Spinal cord (tissue), 10 donors: ENCODE measurements around the gene APELA. TPM values are rescaled to one million over a fixed set of nuclear protein-coding genes. Genes with fewer than 3 reads are reported as not detected.

ENCODE experiments used
- DNase-seq, 6 donors: peaks; one replicate each; pipeline versions ENCODE4 v3.0.0 to v3.0.0-alpha.2; 2013 to 2015; ENCODE audit warnings: low spot score in 6 of 6, low read depth in 4 of 6
- H3K27ac ChIP-seq: one replicate; pipeline ENCODE4 v1.5.1; 2013; ENCODE audit warnings: low read depth, low read length, control low read depth
- H3K27me3 ChIP-seq: one replicate; pipeline ENCODE4 v1.6.1; 2013; ENCODE audit warnings: low read length; ENCODE audit not compliant: control insufficient read depth, insufficient read depth
- H3K36me3 ChIP-seq: one replicate; pipeline ENCODE4 v1.6.1; 2013; ENCODE audit warnings: low read length; ENCODE audit not compliant: control insufficient read depth, insufficient read depth
- H3K4me1 ChIP-seq: one replicate; pipeline ENCODE4 v1.6.1; 2013; ENCODE audit warnings: low read length; ENCODE audit not compliant: control insufficient read depth, insufficient read depth
- H3K4me3 ChIP-seq: one replicate; pipeline ENCODE4 v1.5.1; 2013; ENCODE audit warnings: low read depth, low read length, control low read depth
- H3K9me3 ChIP-seq: one replicate; pipeline ENCODE4 v1.6.1; 2013; ENCODE audit warnings: low read length; ENCODE audit not compliant: control insufficient read depth, insufficient read depth
- WGBS: methylation state at CpG from one replicate; pipeline ENCODE4 v1.1.5; 2013; ENCODE audit warnings: missing lambda C conversion rate; ENCODE audit not compliant: insufficient coverage; 5-methylcytosine and 5-hydroxymethylcytosine counted together
- polyA plus RNA-seq, 2 donors: library from polyadenylated mRNA; unstranded; fragments of 120-200 nt; gene quantifications; one replicate each; pipeline ENCODE4 v1.2.1, GENCODE V29; 2013; ENCODE audit not compliant: insufficient read length in 2 of 2
- total RNA-seq, 2 donors: library from RNA; depleted of rRNA in 1 of 2; stranded (reverse); fragments of 120-200 nt in 1 of 2; fragments of >200 nt in 1 of 2; gene quantifications; one replicate each; pipeline versions ENCODE4 v1.2.3 to v1.2.4, GENCODE V29; 2013 to 2014
- donor health status: healthy.

Gene APELA
- total and polyA plus RNA-seq, 4 donors, result 0.14 to 0.20 (median 0.17) TPM; not detected in 1

DNA sequence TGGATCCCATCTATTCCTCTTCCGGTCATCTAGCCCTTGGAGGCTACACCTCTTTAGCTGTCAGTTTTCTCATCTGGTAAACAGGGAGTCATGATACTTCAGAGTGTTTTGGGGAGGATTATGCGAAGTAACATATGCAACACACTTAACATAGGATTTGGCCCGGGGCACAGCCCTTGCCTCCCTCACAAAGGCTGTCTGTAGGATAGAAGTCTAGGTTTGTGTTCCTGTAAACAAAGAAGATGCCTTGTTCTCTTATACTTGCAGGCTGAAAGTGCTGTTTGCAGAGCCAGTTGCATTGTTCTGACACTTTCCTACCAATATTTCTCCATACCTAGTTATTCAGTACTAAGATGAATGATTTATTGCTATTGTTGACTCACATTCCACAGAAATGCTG is 2.2 kb upstream of the APELA start:
- Histone ChIP-seq H3K9me3 (peaks cover 2% of the 10 kb centered on the region), H3K4me3 (no peak overlapping the region), H3K4me1 (no peaks in the 10 kb centered on the region), H3K36me3 (no peaks in the 10 kb centered on the region), H3K27me3 (no peaks in the 10 kb centered on the region), H3K27ac (no peak overlapping the region)
- WGBS, result no CpG with 5 or more reads among the region's 3 CpGs
- no peak for DNase-seq

DNA sequence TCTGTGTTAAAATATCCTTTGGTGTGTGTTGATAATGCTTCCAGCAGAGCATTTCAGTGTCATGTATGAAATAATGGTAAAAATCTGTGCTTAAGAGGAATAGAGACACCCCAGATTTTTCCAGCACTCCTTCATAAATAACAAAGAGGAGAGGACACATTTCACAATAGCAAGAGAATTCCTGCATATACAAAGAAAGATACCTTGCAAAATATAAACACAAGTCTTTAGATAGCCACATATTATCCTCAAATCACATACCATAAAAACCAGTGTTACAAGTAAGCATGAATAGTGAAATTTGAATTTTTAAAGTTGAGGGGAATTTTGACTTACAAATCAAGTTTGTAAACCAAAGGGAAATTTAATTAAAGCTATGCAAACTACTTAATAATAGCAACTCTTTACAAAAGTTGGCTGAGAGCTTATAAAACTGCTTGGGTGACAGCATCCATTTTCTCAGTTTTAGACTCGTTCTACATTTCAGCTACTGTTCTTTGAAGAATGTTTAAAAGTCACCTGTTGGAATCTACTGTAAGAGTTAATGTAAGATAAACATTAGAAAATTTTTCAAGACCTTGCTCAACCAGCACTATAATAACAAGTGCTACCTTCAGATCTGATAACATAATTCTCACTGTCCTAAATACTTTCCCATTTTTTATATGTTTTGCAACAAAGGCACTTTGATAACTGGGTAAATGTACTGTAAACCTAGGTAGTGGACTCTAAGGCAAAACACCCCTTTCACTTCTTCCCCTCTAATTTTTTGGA is 3.7 kb downstream of the APELA start:
- no peak for DNase-seq
- Histone ChIP-seq H3K27ac (no peak overlapping the region), H3K9me3 (no peaks in the 10 kb centered on the region), H3K27me3 (no peaks in the 10 kb centered on the region), H3K4me1 (no peaks in the 10 kb centered on the region), H3K4me3 (no peak overlapping the region), H3K36me3 (no peaks in the 10 kb centered on the region)
- no CpG with 5 or more reads among the region's 1 CpG for WGBS

DNA sequence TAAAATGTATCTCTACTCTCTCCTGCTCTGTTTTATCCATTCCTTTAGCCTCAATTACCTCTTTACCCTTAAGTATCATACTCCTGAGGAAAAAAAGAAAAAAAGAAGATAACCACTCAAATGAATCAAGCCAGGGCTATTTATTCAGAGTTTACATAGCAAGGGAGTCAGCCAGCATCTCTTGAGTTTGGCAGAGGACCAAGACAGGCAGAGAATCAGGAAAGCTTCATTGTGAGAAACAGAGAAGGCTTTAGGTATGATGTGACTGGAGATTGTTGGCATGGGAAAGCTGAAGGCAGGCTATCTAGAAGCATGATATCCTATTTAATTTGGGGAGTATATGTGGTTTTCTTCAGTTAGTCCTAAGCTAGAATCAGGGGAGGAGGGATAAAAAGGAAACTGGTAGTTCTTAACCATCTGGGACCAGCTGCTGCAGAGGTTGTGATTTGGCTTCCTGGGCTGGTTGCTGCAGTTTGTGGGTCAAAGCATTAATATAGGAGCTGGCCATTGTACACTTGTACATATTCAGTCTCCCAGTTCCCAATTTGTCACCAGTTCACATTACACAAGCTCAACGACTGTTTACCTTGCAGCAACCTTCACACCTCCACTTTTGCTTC is 11.2 kb downstream of the APELA start:
- no peaks in the 10 kb centered on the region for H3K4me1 ChIP-seq
- H3K27ac ChIP-seq, result no peak overlapping the region
- peak in 2 of 6 donors; percentile 19 to 42 for DNase-seq
- H3K36me3 ChIP-seq, result no peaks in the 10 kb centered on the region
- no peaks in the 10 kb centered on the region for H3K9me3 ChIP-seq
- WGBS, result 91% methylated on average over 1 of the region's 1 CpG
- H3K27me3 ChIP-seq, result no peaks in the 10 kb centered on the region
- no peak overlapping the region for H3K4me3 ChIP-seq

DNA sequence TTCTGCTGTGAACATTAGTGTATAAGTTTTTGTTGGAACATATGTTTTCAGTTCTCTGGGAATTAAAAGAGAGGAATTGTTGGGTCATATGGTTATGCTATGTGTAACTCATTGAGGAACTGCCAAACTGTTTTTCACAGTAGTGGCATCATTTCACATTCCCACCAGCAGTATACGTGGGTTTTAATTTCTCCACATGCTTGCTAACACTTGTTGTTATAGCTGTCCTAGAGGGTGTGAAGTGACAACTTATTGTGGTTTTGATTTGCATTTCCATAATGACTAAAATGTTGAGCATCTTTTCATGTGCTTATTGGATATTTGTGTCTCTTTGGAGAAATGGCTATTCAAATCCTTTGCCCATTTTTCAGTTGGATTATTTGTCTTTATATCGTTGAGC is 13.7 kb downstream of the APELA start:
- no peaks in the 10 kb centered on the region for H3K27me3 ChIP-seq
- H3K4me1 ChIP-seq, result no peaks in the 10 kb centered on the region
- H3K9me3 ChIP-seq, result no peaks in the 10 kb centered on the region
- no peak overlapping the region for H3K27ac ChIP-seq
- DNase-seq, result peak in 1 of 6 donors; percentile 28
- no peaks in the 10 kb centered on the region for H3K36me3 ChIP-seq
- no peak overlapping the region for H3K4me3 ChIP-seq
- WGBS, result no CpG with 5 or more reads among the region's 2 CpGs

DNA sequence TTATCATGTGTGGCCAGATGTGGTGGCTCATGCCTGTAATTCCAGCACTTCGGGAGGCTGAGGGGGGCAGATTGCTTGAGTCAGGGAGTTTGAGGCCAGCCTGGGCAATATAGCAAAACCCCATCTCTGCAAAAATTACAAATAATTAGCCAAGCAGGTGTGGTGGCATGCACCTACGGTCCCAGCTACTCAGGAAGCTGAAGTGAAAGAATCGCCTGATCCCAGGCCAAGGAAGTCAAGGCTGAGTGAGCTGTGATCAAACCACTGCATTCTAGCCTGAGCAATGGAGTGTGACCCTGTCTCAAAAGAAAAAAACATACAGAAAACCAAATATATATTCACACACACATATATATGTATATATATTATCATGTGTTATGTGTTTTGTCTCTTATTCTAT is 15.0 kb downstream of the APELA start:
- H3K4me3 ChIP-seq, result no peak overlapping the region
- no peak overlapping the region for H3K27ac ChIP-seq
- H3K9me3 ChIP-seq, result no peaks in the 10 kb centered on the region
- no peaks in the 10 kb centered on the region for H3K27me3 ChIP-seq
- DNase-seq, result no peak
- H3K36me3 ChIP-seq, result no peaks in the 10 kb centered on the region
- 93% methylated on average over 2 of the region's 3 CpGs for WGBS
- H3K4me1 ChIP-seq, result no peaks in the 10 kb centered on the region

DNA sequence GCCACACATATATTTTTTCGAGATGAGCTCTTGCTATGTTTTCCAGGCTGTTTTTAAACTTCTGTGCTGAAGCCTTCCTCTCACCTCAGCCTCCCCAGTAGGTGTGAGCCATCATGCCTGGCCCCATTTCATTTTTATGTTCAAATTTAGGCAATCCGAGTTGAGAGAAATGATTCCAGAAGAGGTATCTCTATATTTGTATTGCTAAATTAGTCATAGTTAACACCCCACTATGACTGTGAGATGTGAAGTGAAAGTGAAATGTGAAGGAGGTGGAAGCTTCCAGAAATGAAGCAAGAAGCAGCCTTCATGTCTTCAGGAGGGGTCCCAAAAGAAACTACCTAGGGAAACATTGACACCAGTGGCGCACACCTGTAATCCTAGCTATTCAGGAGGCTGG is 17.7 kb downstream of the APELA start:
- Histone ChIP-seq H3K4me3 (no peak overlapping the region), H3K27me3 (no peaks in the 10 kb centered on the region), H3K9me3 (no peaks in the 10 kb centered on the region), H3K4me1 (no peaks in the 10 kb centered on the region), H3K27ac (no peak overlapping the region), H3K36me3 (no peaks in the 10 kb centered on the region)
- 100% methylated on average over 2 of the region's 3 CpGs for WGBS
- peak in 1 of 6 donors; percentile 17 for DNase-seq

DNA sequence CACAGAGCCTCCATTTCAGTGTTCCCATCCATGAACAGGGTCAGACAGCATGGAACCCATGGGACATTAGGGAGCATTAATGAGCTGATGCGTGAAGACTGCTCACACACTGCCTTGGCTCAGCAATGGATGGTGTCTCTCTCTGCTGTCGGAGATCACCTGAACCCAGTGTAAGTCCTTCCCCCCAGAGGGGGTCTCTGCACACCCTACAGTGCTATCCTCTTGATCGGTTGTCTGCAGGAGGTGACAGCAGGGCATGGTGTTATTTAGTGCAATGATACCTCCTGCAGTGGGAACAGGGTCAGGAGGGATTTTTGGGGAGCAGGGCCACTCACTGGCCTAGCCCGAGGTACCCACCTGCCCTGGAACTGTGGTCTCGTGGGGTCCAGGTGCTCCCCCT is 25.6 kb downstream of the APELA start:
- no peaks in the 10 kb centered on the region for H3K36me3 ChIP-seq
- no peak overlapping the region for H3K4me3 ChIP-seq
- H3K27ac ChIP-seq, result no peak overlapping the region
- no peaks in the 10 kb centered on the region for H3K9me3 ChIP-seq
- H3K27me3 ChIP-seq, result no peaks in the 10 kb centered on the region
- no peak for DNase-seq
- 100% methylated on average over 1 of the region's 5 CpGs for WGBS
- H3K4me1 ChIP-seq, result no peaks in the 10 kb centered on the region

DNA sequence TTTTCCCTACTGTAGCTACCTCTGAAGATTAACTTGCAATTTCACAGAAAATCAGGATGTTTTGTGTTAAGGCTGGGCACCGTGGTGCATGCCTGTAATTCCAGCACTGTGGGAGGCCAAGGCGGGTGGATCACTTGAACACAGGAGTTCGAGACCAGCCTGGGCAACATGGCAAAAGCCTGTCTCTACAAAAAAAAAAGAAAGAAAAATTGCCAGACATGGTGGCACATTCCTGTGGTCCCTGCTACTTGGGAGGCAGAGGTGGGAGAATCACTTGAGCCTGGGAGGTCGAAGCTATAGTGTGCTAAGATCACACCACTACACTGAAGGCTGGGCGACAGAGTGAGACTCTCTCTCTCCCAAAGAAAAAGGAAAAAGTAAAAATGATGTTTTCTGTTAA is 27.4 kb downstream of the APELA start:
- H3K4me1 ChIP-seq, result no peaks in the 10 kb centered on the region
- H3K9me3 ChIP-seq, result no peaks in the 10 kb centered on the region
- DNase-seq, result no peak
- H3K27ac ChIP-seq, result no peak overlapping the region
- 89% methylated on average over 3 of the region's 5 CpGs for WGBS
- H3K27me3 ChIP-seq, result no peaks in the 10 kb centered on the region
- H3K36me3 ChIP-seq, result no peaks in the 10 kb centered on the region
- no peak overlapping the region for H3K4me3 ChIP-seq

DNA sequence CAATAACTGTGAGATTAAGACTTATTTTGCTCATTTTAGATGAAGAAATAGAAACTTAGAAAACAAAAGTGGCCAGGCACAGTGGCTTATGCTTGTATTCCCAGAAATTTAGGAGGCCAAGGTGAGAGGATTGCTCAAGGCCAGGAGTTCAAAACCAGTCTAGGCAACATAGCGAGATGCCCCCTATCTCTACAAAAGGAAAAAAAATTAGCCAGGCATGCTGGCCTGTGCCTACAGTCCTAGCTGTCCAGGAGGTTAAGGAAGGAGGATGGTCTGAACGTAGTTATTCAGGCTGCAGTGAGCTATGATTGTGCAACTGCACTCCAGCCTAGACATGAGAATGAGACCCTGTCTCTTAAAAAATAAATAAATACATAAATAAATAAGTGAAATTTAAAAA is 28.0 kb downstream of the APELA start:
- Histone ChIP-seq H3K27me3 (no peaks in the 10 kb centered on the region), H3K4me3 (no peak overlapping the region), H3K36me3 (no peaks in the 10 kb centered on the region), H3K4me1 (no peaks in the 10 kb centered on the region), H3K27ac (no peak overlapping the region), H3K9me3 (no peaks in the 10 kb centered on the region)
- no CpG with 5 or more reads among the region's 2 CpGs for WGBS
- no peak for DNase-seq

DNA sequence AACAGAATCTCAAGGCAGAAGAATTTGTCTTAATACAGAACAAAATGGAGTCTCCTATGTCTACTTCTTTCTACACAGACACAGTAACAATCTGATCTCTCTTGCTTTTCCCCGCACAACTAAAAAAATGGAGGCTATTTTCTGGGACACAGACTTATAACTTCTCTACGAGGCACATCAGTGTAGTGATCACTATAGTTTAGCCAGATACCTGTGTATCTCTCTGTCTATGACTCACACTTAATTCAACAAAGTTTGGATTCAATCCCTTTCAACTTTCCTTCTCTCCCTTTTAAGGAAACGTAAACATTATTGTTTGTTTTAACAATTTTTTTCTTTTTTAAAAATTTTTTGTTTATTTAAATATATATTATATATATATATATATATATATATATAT is 29.4 kb downstream of the APELA start:
- H3K4me3 ChIP-seq, result no peak overlapping the region
- no peaks in the 10 kb centered on the region for H3K27me3 ChIP-seq
- WGBS, result 100% methylated on average over 1 of the region's 3 CpGs
- no peak for DNase-seq
- no peaks in the 10 kb centered on the region for H3K36me3 ChIP-seq
- H3K9me3 ChIP-seq, result no peaks in the 10 kb centered on the region
- no peaks in the 10 kb centered on the region for H3K4me1 ChIP-seq
- no peak overlapping the region for H3K27ac ChIP-seq
